OCI-LY3 (cell line): Measurements from ENCODE around the gene C1QTNF9.

Experiments
- EZH2phosphoT487 ChIP-seq: fragments of 200-600 bp; shearing (Covaris generic); IDR thresholded peaks from 2 replicates; pipeline ENCODE4 v1.6.1; 2018; ENCODE audit warnings: antibody characterized with exemption, mixed run types, low read depth
- TF ChIP-seq, protein P1 (sequence below): fragments of 200-600, 300-600 bp; sonication (generic); IDR thresholded peaks from 2 replicates; pipeline ENCODE4 v1.5.1; 2014; ENCODE audit warnings: antibody characterized with exemption, low read length, low read depth

DNA sequence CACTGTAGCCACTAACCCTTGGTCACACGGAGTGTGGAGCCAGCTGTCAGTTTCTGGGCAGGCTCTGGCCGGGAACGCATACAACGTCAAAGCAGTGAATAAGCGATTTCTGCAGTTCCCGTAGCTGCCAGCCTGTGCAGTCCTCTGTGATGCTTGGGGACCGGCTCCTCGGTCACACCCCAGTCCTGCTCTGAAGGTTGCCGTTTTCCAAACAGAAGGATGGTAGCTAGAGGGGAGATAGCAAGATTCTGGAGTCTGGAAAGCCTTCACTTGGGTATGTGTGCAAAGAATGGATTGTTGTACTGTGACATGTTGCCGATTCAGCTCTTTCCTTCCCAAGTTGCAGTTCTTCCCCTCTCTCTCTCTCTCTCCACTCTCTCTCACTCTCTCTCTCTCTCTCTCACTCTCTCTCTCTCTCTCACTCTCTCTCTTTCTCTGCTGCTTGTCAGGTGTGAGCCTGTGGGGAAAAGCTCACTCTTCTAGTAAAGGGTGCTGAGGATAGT lies 38.7 kb upstream of the C1QTNF9 start:
- TF ChIP-seq, protein P1, sequence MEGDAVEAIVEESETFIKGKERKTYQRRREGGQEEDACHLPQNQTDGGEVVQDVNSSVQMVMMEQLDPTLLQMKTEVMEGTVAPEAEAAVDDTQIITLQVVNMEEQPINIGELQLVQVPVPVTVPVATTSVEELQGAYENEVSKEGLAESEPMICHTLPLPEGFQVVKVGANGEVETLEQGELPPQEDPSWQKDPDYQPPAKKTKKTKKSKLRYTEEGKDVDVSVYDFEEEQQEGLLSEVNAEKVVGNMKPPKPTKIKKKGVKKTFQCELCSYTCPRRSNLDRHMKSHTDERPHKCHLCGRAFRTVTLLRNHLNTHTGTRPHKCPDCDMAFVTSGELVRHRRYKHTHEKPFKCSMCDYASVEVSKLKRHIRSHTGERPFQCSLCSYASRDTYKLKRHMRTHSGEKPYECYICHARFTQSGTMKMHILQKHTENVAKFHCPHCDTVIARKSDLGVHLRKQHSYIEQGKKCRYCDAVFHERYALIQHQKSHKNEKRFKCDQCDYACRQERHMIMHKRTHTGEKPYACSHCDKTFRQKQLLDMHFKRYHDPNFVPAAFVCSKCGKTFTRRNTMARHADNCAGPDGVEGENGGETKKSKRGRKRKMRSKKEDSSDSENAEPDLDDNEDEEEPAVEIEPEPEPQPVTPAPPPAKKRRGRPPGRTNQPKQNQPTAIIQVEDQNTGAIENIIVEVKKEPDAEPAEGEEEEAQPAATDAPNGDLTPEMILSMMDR = no peak
- no peak for TF ChIP-seq EZH2phosphoT487
